H1 (cell line): ENCODE measurements around the gene COQ2. TPM values are rescaled to one million over a fixed set of nuclear protein-coding genes. Genes with fewer than 3 reads are reported as not detected.

Experiments used
- CTCF ChIA-PET: fragments of 300-600 bp; sonication (Branson Sonifier 250); formaldehyde crosslinking; loops from one replicate; lab custom pipeline; 2021; ENCODE audit not compliant: partially characterized antibody; lab: Charles Lee
- POLR2A ChIA-PET: fragments of 300-600 bp; sonication (Branson Sonifier 250); formaldehyde crosslinking; loops from one replicate; lab custom pipeline; 2021; ENCODE audit warnings: inconsistent platforms; ENCODE audit not compliant: partially characterized antibody; lab: Charles Lee
- DNase-seq, 2 experiments: peaks; one replicate each; pipeline versions ENCODE4 v3.0.0 to v3.0.0-alpha.2; 2010 to 2022; ENCODE audit warnings: low spot score in 2 of 2, low read depth in 1 of 2, mixed read lengths in 1 of 2
- FAIRE-seq: peaks from 2 replicates; lab custom pipeline; 2011; peaks lifted over from hg19 to GRCh38; lab: Jason Lieb, UNC
- H2AFZ ChIP-seq: 2 replicates; pipeline ENCODE4 v1.8.1; 2012; ENCODE audit warnings: low read length, inconsistent platforms
- H2AK5ac ChIP-seq: 2 replicates; pipeline ENCODE4 v1.6.1; 2013; ENCODE audit warnings: low read depth, low read length
- H2BK120ac ChIP-seq: replicated peaks from 2 replicates; pipeline ENCODE3; 2013; ENCODE audit warnings: low read depth, low read length, inconsistent platforms
- H2BK12ac ChIP-seq: 2 replicates; pipeline ENCODE4 v1.6.1; 2013; ENCODE audit warnings: low read depth, low read length
- H2BK15ac ChIP-seq: 2 replicates; pipeline ENCODE4 v1.6.1; 2013; ENCODE audit warnings: low read length
- H2BK20ac ChIP-seq: 2 replicates; pipeline ENCODE4 v1.6.1; 2013; ENCODE audit warnings: low read length
- H2BK5ac ChIP-seq: 2 replicates; pipeline ENCODE4 v1.6.1; 2013; ENCODE audit warnings: low read depth, low read length
- H3K14ac ChIP-seq: 2 replicates; pipeline ENCODE4 v1.6.1; 2013; ENCODE audit warnings: inconsistent platforms; ENCODE audit not compliant: insufficient read length
- H3K18ac ChIP-seq: 2 replicates; pipeline ENCODE4 v1.6.1; 2013; ENCODE audit warnings: low read length; ENCODE audit errors: extremely low read depth
- H3K23ac ChIP-seq: 2 replicates; pipeline ENCODE4 v1.6.1; 2013; ENCODE audit warnings: inconsistent platforms; ENCODE audit not compliant: insufficient read length
- H3K23me2 ChIP-seq: 2 replicates; pipeline ENCODE4 v1.6.1; 2013; ENCODE audit warnings: low read depth, low read length
- H3K27ac ChIP-seq: 2 replicates; pipeline ENCODE4 v1.6.1; 2011; ENCODE audit warnings: low read depth, low read length, inconsistent platforms
- H3K27me3 ChIP-seq, 4 experiments: replicated peaks in 1 of 4; 1 replicate in 1 of 4; 2 replicates in 3 of 4; pipeline versions ENCODE4 v1.6.1 to v1.8.1; 2011 to 2013; ENCODE audit warnings: low read length in 3 of 4, mild to moderate bottlenecking in 3 of 4, inconsistent platforms in 2 of 4, mixed read lengths in 2 of 4, moderate library complexity in 1 of 4; ENCODE audit not compliant: control insufficient read depth in 3 of 4, insufficient read depth in 3 of 4; ENCODE audit errors: extremely low read depth in 1 of 4
- H3K36me3 ChIP-seq, 4 experiments: 2 replicates each; pipeline versions ENCODE4 v1.6.1 to v1.8.1; 2011 to 2013; ENCODE audit warnings: mild to moderate bottlenecking in 4 of 4, low read length in 3 of 4, moderate library complexity in 2 of 4, control low read depth in 1 of 4, inconsistent platforms in 1 of 4; ENCODE audit not compliant: insufficient read depth in 4 of 4, control insufficient read depth in 2 of 4
- H3K4ac ChIP-seq: replicated peaks from 2 replicates; pipeline ENCODE3; 2013; ENCODE audit warnings: low read length, low read depth, mixed read lengths, inconsistent platforms; ENCODE audit not compliant: insufficient read length
- H3K4me1 ChIP-seq, 4 experiments: replicated peaks in 1 of 4; 1 replicate in 1 of 4; 2 replicates in 3 of 4; pipeline versions ENCODE4 v1.6.1 to v1.8.1; 2011 to 2013; ENCODE audit warnings: low read length in 3 of 4, inconsistent platforms in 2 of 4, mixed read lengths in 1 of 4; ENCODE audit not compliant: insufficient read depth in 4 of 4, control insufficient read depth in 3 of 4
- H3K4me2 ChIP-seq, 2 experiments: 2 replicates each; pipeline versions ENCODE4 v1.6.1 to v1.8.1; 2011 to 2013; ENCODE audit warnings: low read depth in 2 of 2, low read length in 2 of 2, control low read depth in 1 of 2, inconsistent platforms in 1 of 2, mild to moderate bottlenecking in 1 of 2; ENCODE audit not compliant: insufficient read depth in 1 of 2
- H3K4me3 ChIP-seq, 4 experiments: fragments of 200-600, 300-600 bp in 1 of 4; sonication (generic), shearing (Covaris generic), sonication (Bioruptor Twin) in 1 of 4; 2 replicates each; pipeline versions ENCODE4 v1.5.1 to v1.8.1; 2011 to 2016; ENCODE audit warnings: low read length in 4 of 4, low read depth in 3 of 4, control low read depth in 2 of 4, inconsistent platforms in 2 of 4, mild to moderate bottlenecking in 2 of 4, mixed read lengths in 1 of 4, moderate library complexity in 1 of 4; ENCODE audit not compliant: insufficient read depth in 2 of 4; ENCODE audit errors: extremely low read depth in 1 of 4
- H3K56ac ChIP-seq: replicated peaks from 2 replicates; pipeline ENCODE3; 2013; ENCODE audit warnings: low read depth, mild to moderate bottlenecking, mixed read lengths, low read length, inconsistent platforms; ENCODE audit not compliant: insufficient read length
- H3K79me1 ChIP-seq: 2 replicates; pipeline ENCODE4 v1.6.1; 2013; ENCODE audit warnings: low read depth, low read length, control low read depth
- H3K79me2 ChIP-seq, 2 experiments: 2 replicates each; pipeline versions ENCODE4 v1.6.1 to v1.8.1; 2012 to 2013; ENCODE audit warnings: low read length in 2 of 2, mild to moderate bottlenecking in 2 of 2, inconsistent platforms in 1 of 2; ENCODE audit not compliant: insufficient read depth in 2 of 2, control insufficient read depth in 1 of 2
- H3K9ac ChIP-seq, 4 experiments: replicated peaks in 1 of 4; 1 replicate in 1 of 4; 2 replicates in 3 of 4; pipeline versions ENCODE4 v1.6.1 to v1.8.1; 2011 to 2013; ENCODE audit warnings: low read depth in 3 of 4, low read length in 3 of 4, control low read depth in 2 of 4, mild to moderate bottlenecking in 2 of 4, moderate library complexity in 2 of 4, inconsistent platforms in 1 of 4; ENCODE audit errors: extremely low read depth in 1 of 4
- H3K9me3 ChIP-seq, 2 experiments: 2 replicates each; pipeline versions ENCODE4 v1.6.1 to v1.8.1; 2012 to 2013; ENCODE audit warnings: mild to moderate bottlenecking in 2 of 2, moderate library complexity in 2 of 2, control low read depth in 1 of 2, inconsistent platforms in 1 of 2, low read depth in 1 of 2, low read length in 1 of 2, mixed read lengths in 1 of 2; ENCODE audit not compliant: insufficient read depth in 2 of 2
- H4K20me1 ChIP-seq, 2 experiments: replicated peaks in 1 of 2; 2 replicates each; pipeline versions ENCODE3 to v1.8.1; 2011 to 2013; ENCODE audit warnings: inconsistent platforms in 2 of 2, low read length in 2 of 2, mild to moderate bottlenecking in 1 of 2; ENCODE audit not compliant: insufficient read depth in 2 of 2, control insufficient read depth in 1 of 2
- H4K5ac ChIP-seq: 2 replicates; pipeline ENCODE4 v1.6.1; 2013; ENCODE audit warnings: low read length, low read depth, mixed read lengths, inconsistent platforms; ENCODE audit not compliant: insufficient read length
- H4K8ac ChIP-seq: 2 replicates; pipeline ENCODE4 v1.8.0; 2013; ENCODE audit warnings: mild to moderate bottlenecking, moderate library complexity, low read length, inconsistent platforms; ENCODE audit not compliant: insufficient read depth; ENCODE audit errors: extremely low read depth
- H4K91ac ChIP-seq: replicated peaks from 2 replicates; pipeline ENCODE3; 2013; ENCODE audit warnings: low read length, mixed read lengths, inconsistent platforms; ENCODE audit not compliant: insufficient read length
- BRCA1 ChIP-seq: IDR thresholded peaks from 2 replicates; pipeline ENCODE4 v1.6.1; 2012; ENCODE audit warnings: low read depth, low read length, improper control_type of control experiment
- CBX8 ChIP-seq: fragments of 300-800, 300-1000 bp; sonication (generic); IDR thresholded peaks from 2 replicates; pipeline ENCODE4 v1.7.1; 2016; ENCODE audit warnings: low read depth, low read length, borderline replicate concordance
- EP300 ChIP-seq, 2 experiments: IDR thresholded peaks; 1 replicate in 1 of 2; 2 replicates in 1 of 2; pipeline ENCODE4 v1.6.1; 2011 to 2012; ENCODE audit warnings: low read depth in 2 of 2, low read length in 2 of 2, mild to moderate bottlenecking in 2 of 2, borderline replicate concordance in 1 of 2, inconsistent platforms in 1 of 2, moderate library complexity in 1 of 2
- HDAC6 ChIP-seq: IDR thresholded peaks from one replicate; pipeline ENCODE4 v1.7.1; 2012; ENCODE audit warnings: low read depth, mild to moderate bottlenecking, inconsistent platforms, low read length, moderate library complexity
- MAFK ChIP-seq: IDR thresholded peaks from 2 replicates; pipeline ENCODE4 v1.6.1; 2012; ENCODE audit warnings: low read depth, mild to moderate bottlenecking, improper control_type of control experiment, low read length
- MAX ChIP-seq: IDR thresholded peaks from 2 replicates; pipeline ENCODE4 v1.6.1; 2012; ENCODE audit warnings: inconsistent platforms
- RAD21 ChIP-seq, 2 experiments: IDR thresholded peaks in 1 of 2; conservative IDR thresholded peaks in 1 of 2; 2 replicates each; pipeline ENCODE4 v1.6.1; 2011; ENCODE audit warnings: low read depth in 2 of 2, low read length in 2 of 2, improper control_type of control experiment in 1 of 2, inconsistent platforms in 1 of 2, mild to moderate bottlenecking in 1 of 2, moderate library complexity in 1 of 2
- RFX5 ChIP-seq: IDR thresholded peaks from 2 replicates; pipeline ENCODE4 v1.6.1; 2011; ENCODE audit warnings: low read depth, low read length, improper control_type of control experiment, borderline replicate concordance
- WGBS, 2 experiments: shearing (Covaris generic) in 1 of 2; methylation state at CpG; one replicate each; pipeline versions ENCODE4 v1.1.6 to v1.1.7; 2013 to 2015; ENCODE audit warnings: low lambda C conversion rate in 2 of 2, mixed read lengths in 2 of 2, inconsistent platforms in 1 of 2, low coverage in 1 of 2, missing lambda C conversion rate in 1 of 2; ENCODE audit not compliant: insufficient replicate concordance in 2 of 2, insufficient coverage in 1 of 2, insufficient read length in 1 of 2; ENCODE audit errors: extremely low coverage in 1 of 2, missing lambda C conversion rate in 1 of 2; 5-methylcytosine and 5-hydroxymethylcytosine counted together
- polyA plus RNA-seq, 7 experiments: library from polyadenylated mRNA; depleted of rRNA in 3 of 7; stranded (reverse) in 5 of 7; unstranded in 2 of 7; fragments of >200 nt in 5 of 7; fragments of 200-250 nt in 2 of 7; gene quantifications; 1 replicate in 5 of 7; 2 replicates in 1 of 7; 4 replicates in 1 of 7; pipeline versions ENCODE4 v1.2.1 to v1.2.3, GENCODE V29; 2011 to 2013; ENCODE audit warnings: missing spikeins in 2 of 7, mixed read lengths in 2 of 7
- total RNA-seq: library from RNA; stranded (reverse); fragmentation: NEBNext Ultra II Directional; extraction: Animal tissue kit (Norgen Biotek cat#: 25700); gene quantifications from 2 replicates; pipeline ENCODE4 v1.2.1, GENCODE V29; 2021
- TF ChIP-seq, protein P1 (sequence below), 3 experiments: IDR thresholded peaks; 1 replicate in 2 of 3; 2 replicates in 1 of 3; pipeline versions ENCODE4 v1.5.1 to v1.6.1; 2011; ENCODE audit warnings: low read length in 3 of 3, mild to moderate bottlenecking in 3 of 3, inconsistent platforms in 2 of 3, low read depth in 1 of 3, moderate library complexity in 1 of 3; ENCODE audit not compliant: insufficient read depth in 1 of 3; ENCODE audit errors: control extremely low read depth in 1 of 3

COQ2 gene
- total and polyA plus RNA-seq, 2 of the 8 experiments (the other 6 are each of a cell fraction or from before 2014, with no cell fraction given): 21.5 to 22.9 TPM

DNA sequence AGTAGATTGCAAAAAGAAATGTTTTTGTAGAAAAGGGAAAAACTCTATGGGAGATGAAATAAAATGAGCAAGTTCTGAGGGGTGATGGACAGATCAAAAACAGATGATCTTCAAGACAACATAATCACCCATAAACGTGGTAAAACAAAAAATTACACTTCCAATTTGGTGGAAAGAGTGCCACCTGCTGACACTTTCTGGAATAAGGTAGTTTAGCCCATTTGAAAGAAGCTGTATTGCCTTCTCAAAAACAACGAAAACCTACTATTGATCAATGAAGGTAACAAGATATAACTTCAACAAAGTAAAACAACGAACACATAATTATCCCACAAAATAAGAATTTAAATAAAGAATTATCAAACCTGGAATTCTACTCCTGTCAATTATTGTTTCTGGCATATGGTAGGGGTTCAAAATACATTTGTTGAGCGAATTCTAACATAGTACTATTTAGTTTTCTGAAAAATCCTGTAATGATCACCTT is 2.5 kb downstream of the COQ2 start:
- no peak overlapping the region for H3K4ac ChIP-seq
- no peak overlapping the region for H3K18ac ChIP-seq
- no peak overlapping the region for H4K91ac ChIP-seq
- peaks cover 0 to 8% of the 10 kb centered on the region in 2 experiments; a peak in 2 of 4 replicates for H3K79me2 ChIP-seq
- H3K9ac ChIP-seq: no peak overlapping the region
- 0 out of 2 replicates have a peak, but pooled peaks cover 3% of the 10 kb centered on the region for H3K23me2 ChIP-seq
- no peak overlapping the region for H3K27ac ChIP-seq
- H3K4me3 ChIP-seq: no peak overlapping the region
- H2BK5ac ChIP-seq: no peak overlapping the region
- no peak overlapping the region for H3K56ac ChIP-seq
- no peak overlapping the region for H3K23ac ChIP-seq
- H2AFZ ChIP-seq: no peak overlapping the region
- H3K4me2 ChIP-seq: no peak overlapping the region
- CTCF ChIA-PET: interaction anchor here (0.6 to 3.3 kb wide), 29 partner anchors 9 to 357 kb away, joined by 3 to 23 read pairs (median 3); no protein-coding TSS in a partner anchor
- no peak overlapping the region for H2BK15ac ChIP-seq
- no peak overlapping the region for H3K14ac ChIP-seq
- peaks cover 0 to 2% of the 10 kb centered on the region in 2 experiments for H4K20me1 ChIP-seq
- H3K79me1 ChIP-seq: no peaks in the 10 kb centered on the region
- H4K5ac ChIP-seq: no peak overlapping the region
- POLR2A ChIA-PET: no interaction called here
- H2BK120ac ChIP-seq: no peak overlapping the region
- FAIRE-seq: peak; percentile 55
- H3K27me3 ChIP-seq: peaks cover 0 to 8% (median 4%) of the 10 kb centered on the region in 4 experiments; a peak in 6 of 7 replicates
- no peak overlapping the region for H2AK5ac ChIP-seq
- no peaks in the 10 kb centered on the region for H3K9me3 ChIP-seq
- DNase-seq: peak in 1 of 2 experiments; percentile 52
- WGBS, 2 experiments: 49% methylated on average over 4 of the region's 4 CpGs; no CpG with 5 or more reads in 1 of the 2 experiments
- peaks cover 0 to 4% (median 2%) of the 10 kb centered on the region in 4 experiments; a peak in 3 of 8 replicates for H3K36me3 ChIP-seq
- no peak overlapping the region for H4K8ac ChIP-seq
- no peak overlapping the region for H2BK12ac ChIP-seq
- no peaks in the 10 kb centered on the region; a peak in 1 of 7 replicates for H3K4me1 ChIP-seq
- peak; percentile 61 for TF ChIP-seq RAD21 (IDR thresholded peaks at IDR 0.05 in 1 of 2, conservative IDR thresholded peaks at IDR 0.05 in 1 of 2; ENCODE audit: low read depth in 2 of 2, low read length in 2 of 2)
- no peak for TF ChIP-seq EP300 (IDR thresholded peaks at IDR 0.05; ENCODE audit: borderline replicate concordance in 1 of 2, low read depth in 2 of 2, low read length in 2 of 2)
- no peak for TF ChIP-seq RFX5
- no peak for TF ChIP-seq BRCA1
- TF ChIP-seq MAFK: no peak
- TF ChIP-seq MAX: no peak
- no peak for TF ChIP-seq CBX8
- TF ChIP-seq, protein P1, sequence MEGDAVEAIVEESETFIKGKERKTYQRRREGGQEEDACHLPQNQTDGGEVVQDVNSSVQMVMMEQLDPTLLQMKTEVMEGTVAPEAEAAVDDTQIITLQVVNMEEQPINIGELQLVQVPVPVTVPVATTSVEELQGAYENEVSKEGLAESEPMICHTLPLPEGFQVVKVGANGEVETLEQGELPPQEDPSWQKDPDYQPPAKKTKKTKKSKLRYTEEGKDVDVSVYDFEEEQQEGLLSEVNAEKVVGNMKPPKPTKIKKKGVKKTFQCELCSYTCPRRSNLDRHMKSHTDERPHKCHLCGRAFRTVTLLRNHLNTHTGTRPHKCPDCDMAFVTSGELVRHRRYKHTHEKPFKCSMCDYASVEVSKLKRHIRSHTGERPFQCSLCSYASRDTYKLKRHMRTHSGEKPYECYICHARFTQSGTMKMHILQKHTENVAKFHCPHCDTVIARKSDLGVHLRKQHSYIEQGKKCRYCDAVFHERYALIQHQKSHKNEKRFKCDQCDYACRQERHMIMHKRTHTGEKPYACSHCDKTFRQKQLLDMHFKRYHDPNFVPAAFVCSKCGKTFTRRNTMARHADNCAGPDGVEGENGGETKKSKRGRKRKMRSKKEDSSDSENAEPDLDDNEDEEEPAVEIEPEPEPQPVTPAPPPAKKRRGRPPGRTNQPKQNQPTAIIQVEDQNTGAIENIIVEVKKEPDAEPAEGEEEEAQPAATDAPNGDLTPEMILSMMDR (IDR thresholded peaks at IDR 0.05; ENCODE audit: control extremely low read depth in 1 of 3, insufficient read depth in 1 of 3, low read depth in 1 of 3, low read length in 3 of 3): peak in 2 of 3 experiments; percentile 49 to 66; a peak in 2 of 4 replicates
- TF ChIP-seq HDAC6: no peak
- TF ChIP-seq, all 59 proteins: peak for 2
- H2BK20ac ChIP-seq: no peak overlapping the region
